ENCODE data around the gene KRTAP5-2.
"Not testable (repeated sequence)": the region's sequence is repeated elsewhere in the genome, so short reads cannot be mapped to it uniquely, and the experiment has no call there.

The KRTAP5-2 gene

GRCh38 chr11:1597994-1598380 lies at the start of gene KRTAP5-2:
TSS of gene KRTAP5-2 (minus strand) at chr11:1598294. CDS start at chr11:1598250, 44 bp downstream.
- DNase-seq = no peak

- DNase-seq = not testable (repeated sequence)
Measured at GRCh38 chr11:1646540-1646939, 48.4 kb upstream of the KRTAP5-2 start.

- no peak for DNase-seq
Measured at GRCh38 chr11:1645357-1645821, 47.3 kb upstream of the KRTAP5-2 start.

- no peak for DNase-seq
Measured at GRCh38 chr11:1644601-1645356, 46.7 kb upstream of the KRTAP5-2 start.

- DNase-seq = no peak
Measured at GRCh38 chr11:1643146-1643690, 45.1 kb upstream of the KRTAP5-2 start.

GRCh38 chr11:1642288-1643145 lies 44.4 kb upstream of the KRTAP5-2 start:
- DNase-seq = no peak

GRCh38 chr11:1641096-1641495 lies 43.0 kb upstream of the KRTAP5-2 start:
- DNase-seq = no peak

GRCh38 chr11:1640076-1640946 lies 42.2 kb upstream of the KRTAP5-2 start:
- peak; percentile 11 to 54 for DNase-seq

GRCh38 chr11:1639666-1640065 lies 41.6 kb upstream of the KRTAP5-2 start:
- no peak for DNase-seq

GRCh38 chr11:1639102-1639620 lies 41.1 kb upstream of the KRTAP5-2 start:
- peak; percentile 61 to 94 for DNase-seq

GRCh38 chr11:1638344-1638743 lies 40.2 kb upstream of the KRTAP5-2 start:
- no peak for DNase-seq

GRCh38 chr11:1637628-1638027 lies 39.5 kb upstream of the KRTAP5-2 start:
- no peak for DNase-seq

- DNase-seq = no peak
Measured at GRCh38 chr11:1636291-1636950, 38.3 kb upstream of the KRTAP5-2 start.

- DNase-seq = no peak
Measured at GRCh38 chr11:1633864-1634263, 35.8 kb upstream of the KRTAP5-2 start.

- DNase-seq = no peak
Measured at GRCh38 chr11:1632053-1632714, 34.1 kb upstream of the KRTAP5-2 start.

- no peak for DNase-seq
Measured at GRCh38 chr11:1631066-1631568, 33.0 kb upstream of the KRTAP5-2 start.

- peak in 1 of 2 experiments; percentile 17 for DNase-seq
Measured at GRCh38 chr11:1630271-1630670, 32.2 kb upstream of the KRTAP5-2 start.

GRCh38 chr11:1629326-1630185 lies 31.5 kb upstream of the KRTAP5-2 start, which contains the start of gene KRTAP5-5:
TSS of gene KRTAP5-5 (plus strand) at chr11:1629775. CDS start at chr11:1629841, 66 bp downstream.
- no peak for DNase-seq

- peak in 1 of 2 experiments; percentile 43 for DNase-seq
Measured at GRCh38 chr11:1628506-1629325, 30.6 kb upstream of the KRTAP5-2 start.
